GM23248 (cell line): ENCODE results near the gene APC2. TPM values are rescaled to one million over a fixed set of nuclear protein-coding genes. Genes with fewer than 3 reads are reported as not detected.
"Not testable (repeated sequence)": the region's sequence is repeated elsewhere in the genome, so short reads cannot be mapped to it uniquely, and the experiment has no call there.

ENCODE experiments used
- DNase-seq: peaks from one replicate; pipeline ENCODE4 v3.0.0-alpha.2; 2015
- H2AFZ ChIP-seq: fragments of 200-600 bp; sonication (generic); 2 replicates; pipeline ENCODE4 v1.6.1; 2016; ENCODE audit warnings: antibody characterized with exemption
- H3F3A ChIP-seq: fragments of 200-600 bp; sonication (generic); 2 replicates; pipeline ENCODE4 v1.6.1; 2016; ENCODE audit warnings: mild to moderate bottlenecking, antibody characterized with exemption, mixed run types; ENCODE audit not compliant: insufficient read depth
- H3K27ac ChIP-seq: fragments of 200-600 bp; sonication (generic); 2 replicates; pipeline ENCODE4 v1.5.1; 2016; ENCODE audit warnings: mild to moderate bottlenecking
- H3K27me3 ChIP-seq: fragments of 200-600 bp; sonication (generic); replicated peaks from 2 replicates; pipeline ENCODE4 v1.6.1; 2016; ENCODE audit warnings: mild to moderate bottlenecking; ENCODE audit not compliant: insufficient read depth
- H3K36me3 ChIP-seq: fragments of 200-600 bp; sonication (generic); 2 replicates; pipeline ENCODE4 v1.6.1; 2016; ENCODE audit warnings: low read depth, mild to moderate bottlenecking
- H3K4me1 ChIP-seq: fragments of 200-600 bp; sonication (generic); 2 replicates; pipeline ENCODE4 v1.6.1; 2016; ENCODE audit warnings: mild to moderate bottlenecking; ENCODE audit not compliant: insufficient read depth
- H3K4me2 ChIP-seq: fragments of 200-600 bp; sonication (generic); one replicate; pipeline ENCODE4 v1.6.1; 2016; ENCODE audit warnings: mild to moderate bottlenecking; ENCODE audit not compliant: unreplicated experiment
- H3K4me3 ChIP-seq: fragments of 200-600 bp; sonication (generic); 2 replicates; pipeline ENCODE4 v1.5.1; 2016; ENCODE audit warnings: mild to moderate bottlenecking
- H3K79me2 ChIP-seq: fragments of 200-600 bp; sonication (generic); 2 replicates; pipeline ENCODE4 v1.6.1; 2016; ENCODE audit warnings: mild to moderate bottlenecking; ENCODE audit not compliant: insufficient read depth
- H3K9ac ChIP-seq: fragments of 200-600 bp; sonication (generic); 2 replicates; pipeline ENCODE4 v1.6.1; 2016; ENCODE audit warnings: mild to moderate bottlenecking
- H3K9me2 ChIP-seq: fragments of 200-600 bp; sonication (generic); 2 replicates; pipeline ENCODE4 v1.6.1; 2016; ENCODE audit warnings: mixed run types, mild to moderate bottlenecking, moderate library complexity; ENCODE audit not compliant: insufficient read depth
- H3K9me3 ChIP-seq: fragments of 200-600 bp; sonication (generic); one replicate; pipeline ENCODE4 v1.6.1; 2017; ENCODE audit warnings: low read depth
- H4K20me1 ChIP-seq: fragments of 200-600 bp; sonication (generic); 2 replicates; pipeline ENCODE4 v1.6.0; 2016; ENCODE audit not compliant: insufficient read depth
- EZH2 ChIP-seq: fragments of 200-600 bp; sonication (generic); IDR thresholded peaks from 2 replicates; pipeline ENCODE4 v1.6.1; 2018; ENCODE audit warnings: antibody characterized with exemption, mild to moderate bottlenecking; ENCODE audit not compliant: insufficient read depth, poor library complexity, severe bottlenecking
- EZH2phosphoT487 ChIP-seq: fragments of 200-600 bp; sonication (generic); IDR thresholded peaks from 2 replicates; pipeline ENCODE4 v1.6.1; 2018; ENCODE audit warnings: antibody characterized with exemption, moderate library complexity, mild to moderate bottlenecking, low read depth; ENCODE audit not compliant: insufficient read depth
- WGBS, 2 experiments: methylation state at CpG; one replicate each; pipeline ENCODE4 v1.1.6; 2015 to 2017; ENCODE audit warnings: low lambda C conversion rate in 2 of 2, low coverage in 1 of 2; ENCODE audit errors: missing lambda C conversion rate in 2 of 2; 5-methylcytosine and 5-hydroxymethylcytosine counted together
- in situ Hi-C: fragments of 300-500 bp; cut with MboI; formaldehyde crosslinking; loops from 2 replicates; pipeline ENCODE4 v1.15.0; 2020
- polyA plus RNA-seq: library from polyadenylated mRNA; unstranded; fragments of >200 nt; fragmentation: Nextera tagmentation; extraction: Ambion mirVana; gene quantifications from 2 replicates; pipeline ENCODE4 v1.2.1, GENCODE V29; 2016
- total RNA-seq: library from RNA; depleted of rRNA; stranded (reverse); fragments of >200 nt; shearing (Covaris generic); gene quantifications from 2 replicates; pipeline ENCODE4 v1.2.3, GENCODE V29; 2014

The APC2 gene
- total and polyA plus RNA-seq, 2 experiments from 2014 or later = 0.10 to 0.11 TPM

DNA sequence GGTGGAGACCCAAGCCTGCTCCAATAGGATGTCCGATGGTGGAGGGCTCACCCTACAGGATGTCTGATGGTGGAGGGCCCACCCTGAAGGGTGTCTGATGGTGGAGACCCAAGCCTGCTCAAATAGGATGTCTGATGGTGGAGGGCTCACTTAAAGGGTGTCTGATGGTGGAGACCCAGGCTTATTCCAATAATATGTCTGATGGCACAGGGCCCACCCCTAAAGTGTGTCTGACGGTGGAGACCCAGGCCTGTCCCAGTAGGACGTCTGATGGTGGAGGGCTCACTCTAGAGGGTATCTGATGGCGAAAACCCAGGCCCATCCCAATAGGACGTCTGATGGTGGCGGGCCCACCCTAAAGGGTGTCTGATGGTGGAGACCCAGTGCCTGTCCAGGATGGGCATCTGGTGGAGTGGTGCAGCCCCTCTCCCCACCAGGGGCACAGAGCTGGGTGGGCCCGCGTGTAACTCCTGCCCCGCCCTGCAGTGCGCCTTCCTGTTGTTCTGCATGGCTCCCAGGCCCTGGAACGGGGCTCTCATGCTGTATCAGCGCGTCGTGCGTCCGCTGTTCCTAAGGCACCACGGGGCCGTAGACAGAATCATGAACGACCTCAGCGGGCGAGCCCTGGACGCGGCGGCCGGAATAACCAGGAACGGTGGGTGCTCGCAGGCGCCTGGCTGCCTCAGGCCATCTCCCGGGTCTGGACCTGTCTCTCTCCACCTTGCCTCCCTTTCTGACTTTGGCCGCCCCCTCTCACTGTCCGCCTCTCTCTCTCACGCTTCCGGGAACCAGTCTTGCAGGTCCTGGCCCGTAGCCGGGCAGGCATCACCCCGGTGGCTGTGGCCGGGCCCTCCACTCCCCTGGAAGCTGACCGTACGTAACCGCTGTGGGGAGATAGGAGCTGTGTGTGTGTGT is 46.1 kb downstream of the APC2 start:
- Histone ChIP-seq H3K9me3 (no peaks in the 10 kb centered on the region), H3K36me3 (no peaks in the 10 kb centered on the region), H3K27ac (no peak overlapping the region), H3K27me3 (no peaks in the 10 kb centered on the region), H2AFZ (no peak overlapping the region), H3K4me3 (no peak overlapping the region), H4K20me1 (no peaks in the 10 kb centered on the region), H3F3A (no peaks in the 10 kb centered on the region), H3K4me2 (no peak overlapping the region), H3K79me2 (no peaks in the 10 kb centered on the region), H3K9ac (no peak overlapping the region), H3K9me2 (no peaks in the 10 kb centered on the region), H3K4me1 (no peaks in the 10 kb centered on the region)
- DNase-seq = no peak
- WGBS, 2 experiments = 58 to 70% methylated on average over 16 to 39 of the region's 40 CpGs
- TF ChIP-seq EZH2 = no peak
- no peak for TF ChIP-seq EZH2phosphoT487
- in situ Hi-C loops = no loop called here

DNA sequence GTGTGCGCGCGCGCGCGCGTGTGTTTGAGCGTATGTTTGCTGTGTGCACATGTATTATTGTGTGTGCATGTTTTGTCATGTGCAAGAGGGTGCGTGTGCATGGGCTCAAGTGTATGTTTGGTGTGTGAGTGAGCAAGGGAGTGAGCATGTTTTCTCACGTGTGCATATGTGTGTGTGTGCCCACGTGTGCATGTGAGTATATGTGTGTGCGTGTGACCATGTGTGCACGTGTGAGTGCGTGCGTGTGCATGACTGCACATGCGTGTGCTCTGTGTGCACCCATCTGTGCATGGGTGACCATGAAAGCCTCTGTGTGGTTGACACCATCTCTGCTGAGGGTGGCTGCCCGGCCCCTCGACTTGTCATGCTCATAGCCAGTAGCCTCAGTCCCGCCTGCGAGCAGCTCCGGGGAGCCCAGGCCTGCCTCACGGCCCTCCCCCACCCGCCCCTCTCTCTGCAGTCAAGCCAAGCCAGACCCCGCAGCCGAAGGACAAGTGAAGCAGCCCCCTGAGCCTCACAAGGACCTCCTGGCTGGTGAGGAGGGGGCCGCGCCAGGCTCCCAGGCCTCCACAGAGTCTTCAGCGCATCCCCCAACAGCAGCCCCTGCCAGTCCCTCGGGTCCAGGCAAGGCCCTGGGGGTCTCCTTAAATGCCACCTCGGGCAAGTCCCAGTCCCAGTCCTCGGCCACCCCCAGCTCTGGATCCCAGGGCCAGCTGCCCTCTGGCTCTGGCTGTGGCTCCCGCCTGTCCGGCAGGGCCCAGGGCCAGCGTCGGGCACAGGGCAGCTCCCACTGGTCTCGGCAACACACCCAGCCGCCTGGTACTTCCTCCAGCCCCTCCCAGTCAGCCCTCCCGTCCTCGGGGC is 47.0 kb downstream of the APC2 start:
- no peak overlapping the region for H3K9ac ChIP-seq
- no peak for DNase-seq
- H3K36me3 ChIP-seq = no peaks in the 10 kb centered on the region
- in situ Hi-C loops = no loop called here
- H3K79me2 ChIP-seq = no peaks in the 10 kb centered on the region
- H3K4me1 ChIP-seq = no peaks in the 10 kb centered on the region
- no peaks in the 10 kb centered on the region for H3K9me2 ChIP-seq
- WGBS, 2 experiments = 54 to 64% methylated on average over 37 to 38 of the region's 39 CpGs
- no peak overlapping the region for H3K27ac ChIP-seq
- no peaks in the 10 kb centered on the region for H4K20me1 ChIP-seq
- H3K9me3 ChIP-seq = no peaks in the 10 kb centered on the region
- H3K4me2 ChIP-seq = no peak overlapping the region
- no peaks in the 10 kb centered on the region for H3K27me3 ChIP-seq
- H3K4me3 ChIP-seq = no peak overlapping the region
- TF ChIP-seq EZH2 = no peak
- no peak for TF ChIP-seq EZH2phosphoT487
- no peak overlapping the region for H2AFZ ChIP-seq
- H3F3A ChIP-seq = no peaks in the 10 kb centered on the region

DNA sequence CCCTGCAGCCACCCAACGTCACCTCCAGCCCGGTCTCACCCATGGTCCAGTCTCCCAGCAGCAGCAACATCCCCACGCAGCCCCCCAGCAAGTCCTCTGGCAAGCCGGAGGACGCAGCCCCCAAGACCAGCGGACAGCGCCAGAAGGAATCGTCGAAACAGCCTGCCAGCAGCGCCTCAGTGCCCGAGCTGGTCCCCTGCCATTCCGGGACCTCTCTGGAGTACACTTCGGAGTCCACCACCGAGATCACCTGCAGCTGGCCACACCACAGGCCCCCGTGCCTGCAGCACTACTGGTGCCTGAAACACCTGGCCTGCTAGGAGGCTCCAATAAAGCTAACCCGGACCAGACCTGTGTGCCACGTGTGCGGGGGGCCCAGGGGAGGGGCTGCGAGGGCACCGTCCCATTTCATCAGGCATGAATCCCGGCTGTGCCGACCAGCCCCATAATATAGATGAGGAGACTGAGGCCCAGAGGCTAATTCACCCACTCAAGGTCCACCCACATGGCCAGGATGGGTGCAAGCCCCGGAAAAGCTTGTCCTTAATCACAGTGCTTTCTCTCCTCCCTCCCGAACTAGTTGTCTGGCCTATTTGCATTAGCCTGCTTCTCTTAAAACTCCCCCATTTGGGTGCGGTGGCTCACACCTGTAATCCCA is 47.8 kb downstream of the APC2 start:
- in situ Hi-C loops = no loop called here
- no peak overlapping the region for H3K27ac ChIP-seq

DNA sequence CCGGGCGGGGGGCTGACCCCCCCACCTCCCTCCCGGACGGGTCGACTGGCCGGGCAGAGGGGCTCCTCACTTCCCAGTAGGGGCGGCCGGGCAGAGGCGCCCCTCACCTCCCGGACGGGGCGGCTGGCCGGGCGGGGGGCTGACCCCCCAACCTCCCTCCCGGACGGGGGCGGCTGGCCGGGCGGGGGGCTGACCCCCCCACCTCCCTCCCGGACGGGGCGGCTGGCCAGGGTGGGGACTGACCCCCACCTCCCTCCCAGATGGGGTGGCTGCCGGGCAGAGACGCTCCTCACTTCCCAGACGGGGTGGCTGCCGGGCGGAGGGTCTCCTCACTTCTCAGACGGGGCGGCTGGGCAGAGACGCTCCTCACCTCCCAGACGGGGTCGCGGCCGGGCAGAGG is 49.3 kb downstream of the APC2 start:
- H3K9me3 ChIP-seq, in situ Hi-C loops, H4K20me1 ChIP-seq, H3K4me2 ChIP-seq, H3K36me3 ChIP-seq, H3K27ac ChIP-seq, H3K9ac ChIP-seq, H3K4me3 ChIP-seq, H3F3A ChIP-seq, H3K79me2 ChIP-seq, H3K9me2 ChIP-seq, H2AFZ ChIP-seq, DNase-seq, H3K27me3 ChIP-seq, H3K4me1 ChIP-seq: not testable (repeated sequence)
- WGBS, 2 experiments = 85% methylated on average over 14 of the region's 34 CpGs; no CpG with 5 or more reads in 1 of the 2 experiments

More for the DNA sequence above, 47.8 kb downstream of the APC2 start:
- Histone ChIP-seq H3K9ac (no peak overlapping the region), H3K9me3 (no peaks in the 10 kb centered on the region), H3K36me3 (no peaks in the 10 kb centered on the region), H4K20me1 (no peaks in the 10 kb centered on the region), H3K4me2 (no peak overlapping the region), H3K9me2 (no peaks in the 10 kb centered on the region), H3K27me3 (no peaks in the 10 kb centered on the region), H2AFZ (no peak overlapping the region), H3K79me2 (no peaks in the 10 kb centered on the region), H3K4me1 (no peaks in the 10 kb centered on the region), H3K4me3 (no peak overlapping the region), H3F3A (no peaks in the 10 kb centered on the region)
- DNase-seq = no peak
- no peak for TF ChIP-seq EZH2
- no peak for TF ChIP-seq EZH2phosphoT487
- WGBS, 2 experiments = 52 to 64% methylated on average over 18 to 25 of the region's 25 CpGs
